Mucosa of descending colon (tissue), 3 donors: Measurements from ENCODE around the gene TFEB. TPM values are rescaled to one million over a fixed set of nuclear protein-coding genes. Genes with fewer than 3 reads are reported as not detected.
A peak's percentile ranks its signal among the peaks of the same experiment; 100 is the strongest.

Experiments
- ATAC-seq: fragments of 200-7000 bp; cut with Tn5 transposase; one replicate; pipeline ENCODE4 v1.9.1; 2020; ENCODE audit warnings: mild to moderate bottlenecking, moderate library complexity
- DNase-seq, 3 donors: peaks; one replicate each; pipeline ENCODE4 v3.0.0-alpha.2; 2020
- H3K36me3 ChIP-seq: fragments of 200-600 bp; one replicate; pipeline ENCODE4 v1.8.0; 2021; ENCODE audit warnings: low read depth, mild to moderate bottlenecking
- H3K4me1 ChIP-seq: fragments of 200-600 bp; one replicate; pipeline ENCODE4 v1.8.0; 2021; ENCODE audit warnings: low read depth, mild to moderate bottlenecking
- H3K4me3 ChIP-seq: fragments of 200-600 bp; one replicate; pipeline ENCODE4 v1.8.0; 2021; ENCODE audit warnings: mild to moderate bottlenecking
- H3K9me3 ChIP-seq: fragments of 200-600 bp; one replicate; pipeline ENCODE4 v1.8.0; 2021; ENCODE audit warnings: mild to moderate bottlenecking
- CTCF ChIP-seq: fragments of 200-600 bp; IDR thresholded peaks from one replicate; pipeline ENCODE4 v1.8.0; 2022; ENCODE audit warnings: antibody characterized with exemption, mild to moderate bottlenecking
- intact Hi-C, 2 donors: fragments of 100-400 bp; cut with DNase I in 1 of 2; cut with micrococcal nuclease in 1 of 2; formaldehyde crosslinking; loops; one replicate each; pipeline versions ENCODE4 v1.11.0 to v1.11.1; 2022; cut with DNase I, micrococcal nuclease
- total RNA-seq, 3 donors: library from RNA; stranded (reverse); fragmentation: NEBNext Ultra II Directional in 2 of 3; extraction: Animal tissue kit (Norgen Biotek cat#: 25700) in 2 of 3; gene quantifications; one replicate each; pipeline versions ENCODE4 v1.2.1 to v1.2.4, GENCODE V29; 2021 to 2023
- donor health status: DM: no; HTN: no; CAD: no; lungs with moderate emphysema.
- donor health status: DM: no; HTN: no; CAD: no.
- donor health status: DM: no; HTN: yes; CAD: no.

Gene TFEB
- total RNA-seq, 3 donors from 2014 or later = 35.2 to 44.5 (median 40.2) TPM

GRCh38 chr6:41697861-41698781, 37.3 kb downstream of the TFEB start:
- H3K4me3 ChIP-seq = no peak overlapping the region
- no peak for ATAC-seq
- no peak for TF ChIP-seq CTCF
- H3K9me3 ChIP-seq = no peaks in the 10 kb centered on the region
- H3K4me1 ChIP-seq = no peaks in the 10 kb centered on the region
- intact Hi-C loops = no loop called here
- no peak for DNase-seq
- H3K36me3 ChIP-seq = no peaks in the 10 kb centered on the region

- no peak for ATAC-seq
- no peaks in the 10 kb centered on the region for H3K36me3 ChIP-seq
- H3K4me3 ChIP-seq = no peak overlapping the region
- no peak for TF ChIP-seq CTCF
- no peak for DNase-seq
- no peaks in the 10 kb centered on the region for H3K9me3 ChIP-seq
- no peaks in the 10 kb centered on the region for H3K4me1 ChIP-seq
- intact Hi-C loops = no loop called here
Measured at GRCh38 chr6:41696788-41697187, 38.6 kb downstream of the TFEB start.

- Histone ChIP-seq H3K9me3 (no peaks in the 10 kb centered on the region), H3K4me3 (no peak overlapping the region), H3K4me1 (no peaks in the 10 kb centered on the region), H3K36me3 (no peaks in the 10 kb centered on the region)
- DNase-seq (no peak), ATAC-seq (no peak)
- TF ChIP-seq CTCF = no peak
- intact Hi-C loops = no loop called here
Measured at GRCh38 chr6:41695825-41696224, 39.6 kb downstream of the TFEB start.

GRCh38 chr6:41694815-41695526, 40.4 kb downstream of the TFEB start:
- Histone ChIP-seq H3K36me3 (no peaks in the 10 kb centered on the region), H3K4me3 (no peak overlapping the region), H3K4me1 (no peaks in the 10 kb centered on the region), H3K9me3 (no peaks in the 10 kb centered on the region)
- no peak for DNase-seq
- peak; percentile 43 for ATAC-seq
- intact Hi-C loops = no loop called here
- no peak for TF ChIP-seq CTCF

GRCh38 chr6:41693281-41694240, 41.8 kb downstream of the TFEB start:
- ATAC-seq (no peak), DNase-seq (no peak)
- intact Hi-C loops = no loop called here
- Histone ChIP-seq H3K9me3 (no peaks in the 10 kb centered on the region), H3K4me3 (no peak overlapping the region), H3K36me3 (no peaks in the 10 kb centered on the region), H3K4me1 (no peaks in the 10 kb centered on the region)
- no peak for TF ChIP-seq CTCF
